ENCODE measurements around the gene HOXD8.

Gene HOXD8

DNA sequence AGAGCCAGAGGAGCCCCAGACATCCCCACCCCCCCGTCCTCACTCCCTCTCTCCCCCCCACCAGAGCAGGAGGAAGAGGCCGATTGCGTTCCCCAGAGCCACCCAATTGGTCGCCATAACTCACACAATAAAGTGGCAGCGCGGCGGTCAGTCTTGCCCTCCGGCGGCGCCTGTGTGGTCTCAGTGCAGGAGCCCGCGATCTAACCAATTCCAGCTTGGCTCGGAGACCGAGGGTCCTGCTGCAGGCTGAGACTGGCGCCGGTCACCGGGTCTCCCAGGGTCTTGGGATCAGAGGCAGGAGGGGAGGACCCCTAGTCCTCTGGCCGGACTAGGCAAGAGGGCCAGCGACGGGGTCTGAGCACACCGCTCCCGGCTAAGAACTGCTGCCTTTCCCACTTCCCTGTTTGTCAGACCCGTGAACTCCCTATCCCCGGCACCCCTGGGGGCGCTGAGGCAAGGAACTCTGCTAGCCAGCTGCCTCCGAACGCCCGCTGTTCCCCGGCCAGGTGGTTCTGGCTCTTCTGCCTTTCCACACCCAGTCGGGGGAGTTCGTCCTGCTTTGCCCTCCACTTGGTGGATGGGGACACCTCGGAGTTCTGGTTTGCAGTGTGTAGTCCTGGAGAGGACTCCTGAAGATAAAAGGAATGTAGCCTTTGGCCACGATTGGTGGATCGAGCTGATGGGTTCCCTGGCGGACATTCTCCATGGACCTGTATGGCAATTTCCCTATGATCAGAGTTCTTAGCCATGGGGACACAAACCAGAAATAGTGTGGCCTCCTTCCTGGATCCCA, 30.9 kb upstream of the HOXD8 start:
- peak overlapping the region; percentile 86 for H3K4me3 ChIP-seq (ENCODE audit: low read depth, low read length)
- TF ChIP-seq POLR2A (IDR thresholded peaks at IDR 0.05; ENCODE audit: extremely low read depth, insufficient read length) (no peak), MYC (IDR thresholded peaks at IDR 0.05; ENCODE audit: low read depth, low read length) (no peak), CTCF (IDR thresholded peaks at IDR 0.05; ENCODE audit: low read depth, low read length) (no peak), MAX (IDR thresholded peaks at IDR 0.05; ENCODE audit: low read depth, low read length) (no peak)
- peak; percentile 65 for DNase-seq (ENCODE audit: low read depth)

GRCh38 chr2:176099159-176099727, 30.3 kb upstream of the HOXD8 start:
- TF ChIP-seq POLR2A (IDR thresholded peaks at IDR 0.05; ENCODE audit: extremely low read depth, insufficient read length) (no peak), CTCF (IDR thresholded peaks at IDR 0.05; ENCODE audit: low read depth, low read length) (no peak), MAX (IDR thresholded peaks at IDR 0.05; ENCODE audit: low read depth, low read length) (no peak), MYC (IDR thresholded peaks at IDR 0.05; ENCODE audit: low read depth, low read length) (no peak)
- no peak overlapping the region for H3K4me3 ChIP-seq (ENCODE audit: low read depth, low read length)
- no peak for DNase-seq (ENCODE audit: low read depth)

DNA sequence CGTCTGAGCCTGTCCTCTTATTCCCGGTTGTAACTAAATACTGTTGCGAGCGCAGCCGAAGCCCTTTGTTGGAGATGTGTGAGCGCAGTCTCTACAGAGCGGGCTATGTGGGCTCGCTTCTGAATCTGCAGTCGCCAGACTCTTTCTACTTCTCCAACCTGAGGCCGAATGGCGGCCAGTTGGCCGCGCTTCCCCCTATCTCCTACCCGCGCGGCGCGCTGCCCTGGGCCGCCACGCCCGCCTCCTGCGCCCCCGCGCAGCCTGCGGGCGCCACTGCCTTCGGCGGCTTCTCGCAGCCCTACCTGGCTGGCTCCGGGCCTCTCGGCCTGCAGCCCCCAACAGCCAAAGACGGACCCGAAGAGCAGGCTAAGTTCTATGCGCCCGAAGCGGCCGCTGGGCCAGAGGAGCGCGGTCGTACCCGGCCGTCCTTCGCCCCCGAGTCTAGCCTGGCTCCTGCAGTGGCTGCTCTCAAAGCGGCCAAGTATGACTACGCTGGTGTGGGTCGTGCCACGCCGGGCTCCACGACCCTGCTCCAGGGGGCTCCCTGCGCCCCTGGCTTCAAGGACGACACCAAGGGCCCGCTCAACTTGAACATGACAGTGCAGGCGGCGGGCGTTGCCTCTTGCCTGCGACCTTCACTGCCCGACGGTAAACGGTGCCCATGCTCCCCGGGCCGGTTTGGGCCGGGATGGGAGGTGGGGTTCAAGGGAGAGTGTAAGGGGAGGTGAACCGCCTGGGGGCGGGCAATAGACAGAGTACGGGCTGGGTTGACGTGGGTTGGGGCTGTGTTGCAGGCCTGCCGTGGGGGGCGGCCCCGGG, 29.6 kb upstream of the HOXD8 start, which contains the start of gene HOXD12:
Gene HOXD12, plus strand, starts transcription at position 68 of the 819 bp plus-strand sequence. Its CDS starts 7 bp downstream, at position 75.
- H3K4me3 ChIP-seq (ENCODE audit: low read depth, low read length): no peak within 1 kb of the TSS

DNA sequence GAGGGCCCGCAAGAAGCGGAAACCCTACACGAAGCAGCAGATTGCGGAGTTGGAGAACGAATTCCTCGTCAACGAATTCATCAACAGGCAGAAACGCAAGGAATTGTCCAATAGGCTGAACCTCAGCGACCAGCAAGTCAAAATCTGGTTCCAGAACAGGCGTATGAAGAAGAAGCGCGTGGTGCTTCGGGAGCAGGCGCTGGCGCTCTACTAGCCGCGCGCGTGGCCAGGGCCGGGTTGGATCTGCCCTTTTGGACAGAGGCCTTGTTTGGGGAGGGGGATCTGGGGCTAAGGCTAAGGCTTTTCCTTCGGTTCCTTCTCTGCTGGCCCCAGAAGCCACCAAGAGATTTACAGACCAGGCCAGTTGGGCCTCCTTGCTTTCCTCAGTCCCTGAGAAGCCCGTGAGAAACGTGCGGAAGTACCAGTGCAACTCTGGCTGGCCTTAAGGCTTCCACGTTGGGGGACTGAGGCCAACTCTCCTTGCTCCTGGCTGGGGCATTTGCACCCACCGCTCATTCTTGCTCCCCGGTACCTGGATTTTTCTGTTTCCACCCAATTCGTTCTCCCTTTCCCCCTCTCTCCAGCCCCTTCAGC, 28.9 kb upstream of the HOXD8 start:
- no peak for TF ChIP-seq MAX (IDR thresholded peaks at IDR 0.05; ENCODE audit: low read depth, low read length)
- no peak for TF ChIP-seq POLR2A (IDR thresholded peaks at IDR 0.05; ENCODE audit: extremely low read depth, insufficient read length)
- no peak for TF ChIP-seq MYC (IDR thresholded peaks at IDR 0.05; ENCODE audit: low read depth, low read length)
- no peak for TF ChIP-seq CTCF (IDR thresholded peaks at IDR 0.05; ENCODE audit: low read depth, low read length)
- no peak for DNase-seq (ENCODE audit: low read depth)
- H3K4me3 ChIP-seq (ENCODE audit: low read depth, low read length): no peak overlapping the region

More for the DNA sequence above, 29.6 kb upstream of the HOXD8 start, which contains the start of gene HOXD12:
- DNase-seq (ENCODE audit: low read depth): no peak
- no peak for TF ChIP-seq MYC (IDR thresholded peaks at IDR 0.05; ENCODE audit: low read depth, low read length)
- TF ChIP-seq CTCF (IDR thresholded peaks at IDR 0.05; ENCODE audit: low read depth, low read length): no peak
- TF ChIP-seq POLR2A (IDR thresholded peaks at IDR 0.05; ENCODE audit: extremely low read depth, insufficient read length): no peak
- no peak for TF ChIP-seq MAX (IDR thresholded peaks at IDR 0.05; ENCODE audit: low read depth, low read length)

DNA sequence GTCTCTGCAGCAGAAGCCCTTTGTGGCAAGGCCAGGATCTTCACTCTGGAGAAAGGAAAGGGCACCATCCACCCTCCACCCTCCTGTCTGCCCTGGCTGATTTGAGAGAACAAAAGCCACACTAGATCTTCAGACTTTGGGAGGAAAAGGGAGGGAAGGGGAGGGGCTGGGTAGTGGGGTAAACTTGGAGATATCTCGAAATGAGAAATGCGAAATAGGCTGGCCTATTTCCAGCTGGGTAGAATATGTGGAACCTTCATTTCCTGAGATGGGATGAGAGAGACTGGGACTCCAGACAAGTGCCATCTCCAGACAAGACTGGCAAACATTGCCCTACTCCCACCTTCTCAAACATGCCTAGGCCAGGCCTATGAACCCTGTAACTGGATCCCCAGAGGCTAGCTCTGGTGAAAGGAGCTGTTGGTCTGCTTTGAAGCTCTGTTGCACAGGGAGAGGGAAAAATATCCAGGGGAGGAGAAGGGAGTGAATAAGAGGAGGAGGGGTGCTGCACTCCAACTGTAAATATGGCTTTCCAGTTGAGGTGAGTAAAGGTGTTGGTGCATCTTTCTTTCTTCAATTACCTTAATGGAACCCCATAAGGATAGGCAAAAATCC, 28.2 kb upstream of the HOXD8 start:
- no peak for DNase-seq (ENCODE audit: low read depth)
- no peak overlapping the region for H3K4me3 ChIP-seq (ENCODE audit: low read depth, low read length)
- TF ChIP-seq MAX (IDR thresholded peaks at IDR 0.05; ENCODE audit: low read depth, low read length): no peak
- no peak for TF ChIP-seq CTCF (IDR thresholded peaks at IDR 0.05; ENCODE audit: low read depth, low read length)
- no peak for TF ChIP-seq MYC (IDR thresholded peaks at IDR 0.05; ENCODE audit: low read depth, low read length)
- no peak for TF ChIP-seq POLR2A (IDR thresholded peaks at IDR 0.05; ENCODE audit: extremely low read depth, insufficient read length)
